ENCODE data around the gene C9orf72. TPM values are rescaled to one million over a fixed set of nuclear protein-coding genes. Genes with fewer than 3 reads are reported as not detected.
A peak's percentile ranks its signal among the peaks of the same experiment; 100 is the strongest.

The C9orf72 gene
- total and polyA plus RNA-seq, 9 of the 15 experiments (the other 6 are each of a cell fraction or from before 2014, with no cell fraction given) = 2.3 to 7.3 (median 4.1) TPM

DNA sequence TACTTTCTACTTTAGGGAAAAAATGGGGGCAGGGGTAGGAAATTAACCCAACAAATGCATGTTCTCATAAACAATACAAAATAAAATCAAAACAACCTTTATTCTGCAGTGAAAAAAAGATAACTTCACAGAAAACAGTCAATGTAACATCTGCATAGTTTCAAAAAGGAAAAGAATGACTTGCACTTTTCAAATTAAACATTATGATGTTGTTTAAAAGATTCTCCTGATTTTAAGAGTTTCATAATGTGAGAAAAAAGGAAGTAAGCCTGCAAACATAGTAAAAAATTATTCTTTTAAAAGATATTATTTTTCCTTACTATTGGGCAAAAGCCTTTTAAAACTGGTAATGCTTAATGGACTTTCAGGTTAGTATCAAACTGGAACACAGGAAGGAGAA is 7.6 kb downstream of the C9orf72 start:
- H3K4me2 ChIP-seq (ENCODE audit: insufficient read depth, low read length) = no peak overlapping the region
- no peaks in the 10 kb centered on the region for H3K4me1 ChIP-seq (replicated peaks in 1 of 2; ENCODE audit: control insufficient read depth in 2 of 2, insufficient read depth in 2 of 2, low read length in 2 of 2)
- no peaks in the 10 kb centered on the region for H4K20me1 ChIP-seq (replicated peaks; ENCODE audit: control insufficient read depth, insufficient read depth, low read length)
- H3K9me1 ChIP-seq (ENCODE audit: control insufficient read depth, insufficient read depth, low read length) = no peaks in the 10 kb centered on the region
- H3K9ac ChIP-seq (ENCODE audit: insufficient read depth in 1 of 2, low read depth in 2 of 2, low read length in 2 of 2) = no peak overlapping the region
- H3K27ac ChIP-seq (ENCODE audit: extremely low read depth, low read depth, low read length) = no peak overlapping the region
- POLR2A ChIA-PET = no interaction called here
- BruUV-seq (replicated peaks) = no TSS peak
- FAIRE-seq (no peak), ATAC-seq (no peak), DNase-seq (ENCODE audit: extremely low read depth in 1 of 4, low spot score in 3 of 4) (no peak)
- H3K79me2 ChIP-seq (ENCODE audit: control insufficient read depth, insufficient read depth, low read length) = no peaks in the 10 kb centered on the region
- 0 out of 2 replicates have a peak, but pooled peaks have one; percentile 18 for TF ChIP-seq MAFG (tag; conservative IDR thresholded peaks at IDR 0.05)
- TF ChIP-seq SMARCC2 (IDR thresholded peaks at IDR 0.05; ENCODE audit: low read depth) = no peak
- TF ChIP-seq ASH1L (IDR thresholded peaks at IDR 0.05; ENCODE audit: borderline replicate concordance, low read depth, partially characterized antibody) = no peak
- peak; percentile 62 for TF ChIP-seq ZNF316 (IDR thresholded peaks at IDR 0.05)
- TF ChIP-seq, protein P1, sequence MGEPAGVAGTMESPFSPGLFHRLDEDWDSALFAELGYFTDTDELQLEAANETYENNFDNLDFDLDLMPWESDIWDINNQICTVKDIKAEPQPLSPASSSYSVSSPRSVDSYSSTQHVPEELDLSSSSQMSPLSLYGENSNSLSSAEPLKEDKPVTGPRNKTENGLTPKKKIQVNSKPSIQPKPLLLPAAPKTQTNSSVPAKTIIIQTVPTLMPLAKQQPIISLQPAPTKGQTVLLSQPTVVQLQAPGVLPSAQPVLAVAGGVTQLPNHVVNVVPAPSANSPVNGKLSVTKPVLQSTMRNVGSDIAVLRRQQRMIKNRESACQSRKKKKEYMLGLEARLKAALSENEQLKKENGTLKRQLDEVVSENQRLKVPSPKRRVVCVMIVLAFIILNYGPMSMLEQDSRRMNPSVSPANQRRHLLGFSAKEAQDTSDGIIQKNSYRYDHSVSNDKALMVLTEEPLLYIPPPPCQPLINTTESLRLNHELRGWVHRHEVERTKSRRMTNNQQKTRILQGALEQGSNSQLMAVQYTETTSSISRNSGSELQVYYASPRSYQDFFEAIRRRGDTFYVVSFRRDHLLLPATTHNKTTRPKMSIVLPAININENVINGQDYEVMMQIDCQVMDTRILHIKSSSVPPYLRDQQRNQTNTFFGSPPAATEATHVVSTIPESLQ (CRISPR knock-in tag; IDR thresholded peaks at IDR 0.05) = no peak
- TF ChIP-seq NR3C1 (CRISPR knock-in tag; IDR thresholded peaks at IDR 0.05) = no peak
- TF ChIP-seq ARID1B (IDR thresholded peaks at IDR 0.05) = no peak
- CTCF ChIA-PET (ENCODE audit: low intra/inter-chr PET ratio) = no interaction called here
- intact Hi-C loops (cut with micrococcal nuclease) = no loop called here
- in situ Hi-C loops (cut with MboI) = no loop called here
- H3K36me3 ChIP-seq (ENCODE audit: control insufficient read depth, insufficient read depth, low read length) = 0 out of 3 replicates have a peak, but pooled peaks cover 2% of the 10 kb centered on the region
- no peak overlapping the region for H3K4me3 ChIP-seq
- H3K27me3 ChIP-seq (ENCODE audit: control insufficient read depth in 2 of 2, insufficient read depth in 2 of 2, low read length in 2 of 2) = no peaks in the 10 kb centered on the region
- no peak overlapping the region for H2AFZ ChIP-seq (ENCODE audit: low read depth, low read length)
- no peaks in the 10 kb centered on the region for H3K9me3 ChIP-seq (replicated peaks; ENCODE audit: control insufficient read depth, insufficient read depth, low read depth, low read length)

Measured in K562 (cell line).